Type B pancreatic cell (in vitro differentiated cells): ENCODE data around the gene COL9A1. TPM values are rescaled to one million over a fixed set of nuclear protein-coding genes. Genes with fewer than 3 reads are reported as not detected.

Experiments used
- DNase-seq: peaks from one replicate; pipeline ENCODE4 v3.0.0; 2021; ENCODE audit warnings: mixed read lengths; ENCODE audit not compliant: unreplicated experiment; ENCODE audit errors: extremely low spot score
- H3K27ac Mint-ChIP-seq: 2 replicates; pipeline ENCODE4 v1.8.0; 2021; ENCODE audit warnings: mild to moderate bottlenecking, mixed read lengths
- H3K27me3 Mint-ChIP-seq: 2 replicates; pipeline ENCODE4 v1.8.0; 2021; ENCODE audit warnings: mixed read lengths
- H3K36me3 Mint-ChIP-seq: 2 replicates; pipeline ENCODE4 v1.8.0; 2021; ENCODE audit warnings: mixed read lengths
- H3K4me1 Mint-ChIP-seq: one replicate; pipeline ENCODE4 v1.8.0; 2021; ENCODE audit warnings: mixed read lengths; ENCODE audit not compliant: unreplicated experiment
- H3K4me3 Mint-ChIP-seq: 2 replicates; pipeline ENCODE4 v1.8.0; 2021; ENCODE audit warnings: mild to moderate bottlenecking, mixed read lengths
- H3K9me3 Mint-ChIP-seq: 2 replicates; pipeline ENCODE4 v1.8.0; 2021; ENCODE audit warnings: mixed read lengths
- CTCF ChIP-seq: fragments of 200-600 bp; sonication (generic); conservative IDR thresholded peaks from 2 replicates; pipeline ENCODE4 v1.5.0; 2021; ENCODE audit warnings: antibody characterized with exemption, mild to moderate bottlenecking
- total RNA-seq: library from RNA; stranded (reverse); gene quantifications from 2 replicates; pipeline ENCODE4 v1.2.1, GENCODE V29; 2021; ENCODE audit warnings: low replicate concordance

The COL9A1 gene
- total RNA-seq, 1 donor from 2014 or later: 16.9 TPM

- Mint-ChIP-seq H3K27me3 (no peaks in the 10 kb centered on the region), H3K36me3 (no peaks in the 10 kb centered on the region), H3K27ac (no peak overlapping the region), H3K4me1 (no peaks in the 10 kb centered on the region), H3K4me3 (no peak overlapping the region), H3K9me3 (no peaks in the 10 kb centered on the region)
- DNase-seq: no peak
- TF ChIP-seq CTCF: no peak
These were observed 50.3 kb downstream of the COL9A1 start for GRCh38 chr6:70252604-70253003.

- H3K4me1 Mint-ChIP-seq: peaks cover 7% of the 10 kb centered on the region
These were observed 56.8 kb downstream of the COL9A1 start for GRCh38 chr6:70246118-70246517.

GRCh38 chr6:70241991-70242420 is 60.9 kb downstream of the COL9A1 start:
- Mint-ChIP-seq H3K9me3 (no peaks in the 10 kb centered on the region), H3K4me1 (peaks cover 7% of the 10 kb centered on the region), H3K4me3 (no peak overlapping the region), H3K27me3 (no peaks in the 10 kb centered on the region), H3K27ac (no peak overlapping the region), H3K36me3 (no peaks in the 10 kb centered on the region)
- no peak for DNase-seq
- no peak for TF ChIP-seq CTCF

More at GRCh38 chr6:70246118-70246517, 56.8 kb downstream of the COL9A1 start:
- Mint-ChIP-seq H3K9me3 (no peaks in the 10 kb centered on the region), H3K27me3 (no peaks in the 10 kb centered on the region), H3K36me3 (no peaks in the 10 kb centered on the region), H3K4me3 (no peak overlapping the region), H3K27ac (no peak overlapping the region)
- no peak for TF ChIP-seq CTCF
- no peak for DNase-seq

- Mint-ChIP-seq H3K27ac (no peak overlapping the region), H3K4me3 (no peak overlapping the region), H3K36me3 (no peaks in the 10 kb centered on the region), H3K9me3 (no peaks in the 10 kb centered on the region), H3K27me3 (no peaks in the 10 kb centered on the region), H3K4me1 (peaks cover 7% of the 10 kb centered on the region)
- TF ChIP-seq CTCF: no peak
- DNase-seq: no peak
These were observed 61.9 kb downstream of the COL9A1 start for GRCh38 chr6:70241031-70241430.

- Mint-ChIP-seq H3K27me3 (no peaks in the 10 kb centered on the region), H3K9me3 (no peaks in the 10 kb centered on the region), H3K4me3 (no peak overlapping the region), H3K4me1 (no peaks in the 10 kb centered on the region), H3K27ac (no peak overlapping the region), H3K36me3 (no peaks in the 10 kb centered on the region)
- no peak for DNase-seq
- no peak for TF ChIP-seq CTCF
These were observed 66.5 kb downstream of the COL9A1 start for GRCh38 chr6:70236343-70236742.
